Osteocyte (in vitro differentiated cells): Measurements from ENCODE around the gene ZNF615. TPM values are rescaled to one million over a fixed set of nuclear protein-coding genes. Genes with fewer than 3 reads are reported as not detected.

Experiments
- DNase-seq: peaks from one replicate; pipeline ENCODE4 v3.0.0; 2021; ENCODE audit warnings: mixed read lengths; ENCODE audit not compliant: unreplicated experiment; ENCODE audit errors: extremely low spot score
- H3K27ac Mint-ChIP-seq: one replicate; pipeline ENCODE4 v1.8.0; 2021; ENCODE audit warnings: mild to moderate bottlenecking, mixed read lengths; ENCODE audit not compliant: unreplicated experiment
- H3K27me3 Mint-ChIP-seq: one replicate; pipeline ENCODE4 v1.8.0; 2021; ENCODE audit warnings: mixed read lengths; ENCODE audit not compliant: unreplicated experiment
- H3K36me3 Mint-ChIP-seq: one replicate; pipeline ENCODE4 v1.8.0; 2021; ENCODE audit warnings: mixed read lengths; ENCODE audit not compliant: unreplicated experiment
- H3K4me1 Mint-ChIP-seq: one replicate; pipeline ENCODE4 v1.8.0; 2021; ENCODE audit warnings: mixed read lengths; ENCODE audit not compliant: unreplicated experiment
- H3K4me3 Mint-ChIP-seq: one replicate; pipeline ENCODE4 v1.8.0; 2021; ENCODE audit warnings: mild to moderate bottlenecking, moderate library complexity, mixed read lengths; ENCODE audit not compliant: unreplicated experiment
- H3K9me3 Mint-ChIP-seq: one replicate; pipeline ENCODE4 v1.8.0; 2021; ENCODE audit warnings: mixed read lengths; ENCODE audit not compliant: unreplicated experiment
- CTCF ChIP-seq: fragments of 200-600 bp; sonication (generic); IDR thresholded peaks from 2 replicates; pipeline ENCODE4 v1.5.0; 2021; ENCODE audit warnings: antibody characterized with exemption, mild to moderate bottlenecking, moderate library complexity
- total RNA-seq: library from RNA; stranded (reverse); gene quantifications from 2 replicates; pipeline ENCODE4 v1.2.1, GENCODE V29; 2021

The ZNF615 gene
- total RNA-seq, 1 donor from 2014 or later: 13.1 TPM

DNA sequence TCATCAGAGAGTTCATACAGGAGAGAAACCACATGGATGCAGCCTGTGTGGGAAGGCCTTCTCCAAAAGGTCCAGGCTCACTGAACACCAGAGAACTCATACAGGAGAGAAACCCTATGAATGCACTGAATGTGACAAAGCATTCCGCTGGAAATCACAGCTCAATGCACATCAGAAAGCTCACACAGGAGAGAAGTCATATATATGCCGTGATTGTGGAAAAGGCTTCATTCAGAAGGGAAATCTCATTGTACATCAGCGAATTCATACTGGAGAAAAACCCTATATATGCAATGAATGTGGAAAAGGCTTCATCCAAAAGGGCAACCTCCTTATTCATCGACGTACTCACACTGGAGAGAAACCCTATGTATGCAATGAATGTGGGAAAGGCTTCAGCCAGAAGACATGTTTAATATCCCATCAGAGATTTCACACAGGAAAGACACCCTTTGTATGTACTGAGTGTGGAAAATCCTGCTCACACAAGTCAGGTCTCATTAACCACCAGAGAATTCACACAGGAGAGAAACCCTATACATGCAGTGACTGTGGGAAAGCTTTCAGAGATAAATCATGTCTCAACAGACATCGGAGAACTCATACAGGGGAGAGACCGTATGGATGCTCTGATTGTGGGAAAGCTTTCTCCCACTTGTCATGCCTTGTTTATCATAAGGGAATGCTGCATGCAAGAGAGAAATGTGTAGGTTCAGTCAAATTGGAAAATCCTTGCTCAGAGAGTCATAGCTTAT is 63.0 kb downstream of the ZNF615 start:
- Mint-ChIP-seq H3K27ac (no peak overlapping the region), H3K27me3 (no peaks in the 10 kb centered on the region), H3K4me1 (no peaks in the 10 kb centered on the region), H3K4me3 (no peak overlapping the region), H3K36me3 (peaks cover 78% of the 10 kb centered on the region), H3K9me3 (peaks cover 79% of the 10 kb centered on the region)
- no peak for TF ChIP-seq CTCF
- DNase-seq: no peak

Other genes starting within 250 kb of the ZNF615 start
- not detected in 2 replicates for gene FPR2, start 247.0 kb downstream of the ZNF615 start, total RNA-seq
- gene FPR3, start 213.1 kb downstream of the ZNF615 start, total RNA-seq: not detected in 2 replicates
- gene ZNF577, start 120.3 kb downstream of the ZNF615 start, total RNA-seq: 15.4 and 21.3 TPM in 2 replicates
- 12.6 and 13.6 TPM in 2 replicates for gene ZNF649, start 103.2 kb downstream of the ZNF615 start, total RNA-seq
- gene ZNF613, start 80.7 kb downstream of the ZNF615 start, total RNA-seq: 7.8 and 9.4 TPM in 2 replicates
- gene ZNF350, start 21.4 kb downstream of the ZNF615 start, total RNA-seq: 10.6 and 12.9 TPM in 2 replicates
- 7.9 and 8.4 TPM in 2 replicates for gene ZNF614, start 20.2 kb upstream of the ZNF615 start, total RNA-seq
- gene ZNF432, start 40.6 kb upstream of the ZNF615 start, total RNA-seq: 11.5 and 12.5 TPM in 2 replicates
- gene ZNF841, start 87.6 kb upstream of the ZNF615 start, total RNA-seq: 24.9 and 26.2 TPM in 2 replicates
- 15.0 and 16.5 TPM in 2 replicates for gene ZNF616, start 131.7 kb upstream of the ZNF615 start, total RNA-seq
- gene ZNF836, start 163.4 kb upstream of the ZNF615 start, total RNA-seq: 19.0 and 19.1 TPM in 2 replicates
- gene PPP2R1A, start 181.8 kb upstream of the ZNF615 start, total RNA-seq: 257 and 269 TPM in 2 replicates